HepG2 (cell line): Measurements from ENCODE around the gene PIGL. TPM values are rescaled to one million over a fixed set of nuclear protein-coding genes. Genes with fewer than 3 reads are reported as not detected.

Source experiments
- ATAC-seq: fragments of 200-7000 bp; cut with Tn5 transposase; 3 replicates; pipeline ENCODE4 v1.9.1; 2020; ENCODE audit warnings: mild to moderate bottlenecking, moderate library complexity
- BruUV-seq: library from RNA; stranded (reverse); fragments of 400-500 nt; replicated peaks from 2 replicates; lab custom pipeline; 2021; lab: Mats Ljungman, UMichigan
- CTCF ChIA-PET: fragments of 300-600 bp; formaldehyde crosslinking; extraction: SDS; loops from one replicate; lab custom pipeline; 2021; ENCODE audit warnings: low total read pairs, inconsistent platforms, low intra/inter-chr PET ratio; lab: Yijun Ruan, JAX
- POLR2A ChIA-PET: fragments of 350-600 bp; sonication (Branson Sonifier 250); formaldehyde crosslinking; loops from one replicate; lab custom pipeline; 2020; ENCODE audit warnings: antibody characterized with exemption, inconsistent platforms; lab: Yijun Ruan, JAX
- DNase-seq: peaks from one replicate; pipeline ENCODE4 v3.0.0-alpha.2; 2015; ENCODE audit warnings: low spot score
- FAIRE-seq: peaks from 3 replicates; lab custom pipeline; 2011; peaks lifted over from hg19 to GRCh38; lab: Jason Lieb, UNC
- H2AFZ ChIP-seq: one replicate; pipeline ENCODE4 v1.6.1; 2011; ENCODE audit warnings: low read length, inconsistent platforms
- H3K27ac ChIP-seq: fragments of 300-600 bp; 3 replicates; pipeline ENCODE4 v1.8.0; 2011; ENCODE audit warnings: mixed run types, mild to moderate bottlenecking, mixed read lengths, low read length, inconsistent platforms; ENCODE audit not compliant: insufficient read depth; ENCODE audit errors: extremely low read length
- H3K27me3 ChIP-seq, 2 experiments: fragments of 200-600 bp in 1 of 2; 2 replicates in 1 of 2; 3 replicates in 1 of 2; pipeline versions ENCODE4 v1.6.0 to v1.8.0; 2011; ENCODE audit warnings: low read length in 2 of 2, mild to moderate bottlenecking in 2 of 2, moderate library complexity in 2 of 2, inconsistent platforms in 1 of 2; ENCODE audit not compliant: insufficient read depth in 2 of 2, control insufficient read depth in 1 of 2
- H3K36me3 ChIP-seq, 2 experiments: fragments of 200-600 bp in 1 of 2; replicated peaks in 1 of 2; 2 replicates in 1 of 2; 3 replicates in 1 of 2; pipeline versions ENCODE4 v1.5.1 to v1.8.0; 2011; ENCODE audit warnings: low read length in 2 of 2, inconsistent platforms in 1 of 2; ENCODE audit not compliant: insufficient read depth in 2 of 2, control insufficient read depth in 1 of 2
- H3K4me1 ChIP-seq: 2 replicates; pipeline ENCODE4 v1.5.1; 2012; ENCODE audit warnings: low read length, inconsistent platforms; ENCODE audit not compliant: insufficient read depth
- H3K4me2 ChIP-seq: 2 replicates; pipeline ENCODE4 v1.6.0; 2011; ENCODE audit warnings: low read depth, low read length, inconsistent platforms
- H3K4me3 ChIP-seq, 3 experiments: fragments of 200-600 bp in 1 of 3; sonication (generic), shearing (Covaris generic) in 1 of 3; replicated peaks in 1 of 3; 2 replicates each; pipeline ENCODE4 v1.5.1; 2011 to 2016; ENCODE audit warnings: low read length in 3 of 3, inconsistent platforms in 2 of 3, low read depth in 2 of 3, mild to moderate bottlenecking in 2 of 3, control low read depth in 1 of 3, mixed read lengths in 1 of 3; ENCODE audit not compliant: insufficient read depth in 1 of 3
- H3K79me2 ChIP-seq: one replicate; pipeline ENCODE4 v1.6.1; 2011; ENCODE audit warnings: low read length, inconsistent platforms; ENCODE audit not compliant: insufficient read depth
- H3K9ac ChIP-seq: 2 replicates; pipeline ENCODE4 v1.6.0; 2011; ENCODE audit warnings: mild to moderate bottlenecking, low read depth, low read length, inconsistent platforms; ENCODE audit not compliant: insufficient read depth
- H3K9me3 ChIP-seq: 2 replicates; pipeline ENCODE4 v1.5.1; 2012; ENCODE audit warnings: mild to moderate bottlenecking, low read length
- H4K20me1 ChIP-seq: 2 replicates; pipeline ENCODE4 v1.6.0; 2011; ENCODE audit warnings: inconsistent platforms, mild to moderate bottlenecking, low read length, moderate library complexity; ENCODE audit not compliant: insufficient read depth
- FIP1L1 ChIP-seq: fragments of 200-400 bp; formaldehyde crosslinking; IDR thresholded peaks from 2 replicates; pipeline ENCODE4 v1.6.1; 2018; ENCODE audit warnings: low read depth, mild to moderate bottlenecking, low read length, moderate library complexity, borderline replicate concordance; ENCODE audit not compliant: insufficient read depth
- FOXC1 ChIP-seq: sonication (generic); formaldehyde crosslinking; IDR thresholded peaks from 2 replicates; pipeline ENCODE4 v1.8.0; 2022; ENCODE audit warnings: mild to moderate bottlenecking, missing genetic modification reagents, borderline replicate concordance
- GABPB1 ChIP-seq: IDR thresholded peaks from 2 replicates; pipeline ENCODE4 v1.6.1; 2016; ENCODE audit warnings: mild to moderate bottlenecking, missing genetic modification reagents, moderate library complexity, missing compliant biosample characterization
- GPN1 ChIP-seq: sonication (generic); formaldehyde crosslinking; IDR thresholded peaks from 2 replicates; pipeline ENCODE4 v1.5.1; 2020; ENCODE audit warnings: missing genetic modification reagents, borderline replicate concordance
- IRX3 ChIP-seq: sonication (generic); formaldehyde crosslinking; IDR thresholded peaks from 2 replicates; pipeline ENCODE4 v1.8.1; 2023; ENCODE audit warnings: mild to moderate bottlenecking, low read depth, missing genetic modification reagents, borderline replicate concordance
- NCOA1 ChIP-seq: sonication (generic); formaldehyde crosslinking; IDR thresholded peaks from 2 replicates; pipeline ENCODE4 v1.9.0; 2021; ENCODE audit warnings: missing genetic modification reagents
- RFX1 ChIP-seq: fragments of 450-650 bp; IDR thresholded peaks from 2 replicates; pipeline ENCODE4 v1.6.1; 2017
- RNF2 ChIP-seq: fragments of 450-650 bp; conservative IDR thresholded peaks from 2 replicates; pipeline ENCODE4 v1.6.1; 2016; ENCODE audit warnings: low read depth
- SALL1 ChIP-seq: sonication (generic); formaldehyde crosslinking; IDR thresholded peaks from 2 replicates; pipeline ENCODE4 v1.8.0; 2022; ENCODE audit warnings: mild to moderate bottlenecking, missing genetic modification reagents
- SRF ChIP-seq: IDR thresholded peaks from 2 replicates; pipeline ENCODE4 v1.6.1; 2011; ENCODE audit warnings: mild to moderate bottlenecking, low read depth, low read length, moderate library complexity
- STAT5B ChIP-seq: sonication (generic); formaldehyde crosslinking; IDR thresholded peaks from 2 replicates; pipeline ENCODE4 v1.4.0; 2020; ENCODE audit warnings: missing genetic modification reagents
- THYN1 ChIP-seq: sonication (generic); formaldehyde crosslinking; IDR thresholded peaks from 2 replicates; pipeline ENCODE4 v1.8.1; 2023; ENCODE audit warnings: low read depth, mild to moderate bottlenecking, moderate library complexity, missing genetic modification reagents, borderline replicate concordance
- ZBTB21 ChIP-seq: sonication (generic); formaldehyde crosslinking; IDR thresholded peaks from 2 replicates; pipeline ENCODE4 v1.4.0; 2020; ENCODE audit warnings: missing genetic modification reagents
- ZC3H13 ChIP-seq: sonication (generic); formaldehyde crosslinking; IDR thresholded peaks from 2 replicates; pipeline ENCODE4 v1.8.1; 2023; ENCODE audit warnings: mild to moderate bottlenecking, missing genetic modification reagents, moderate library complexity
- ZNF12 ChIP-seq: sonication (generic); formaldehyde crosslinking; IDR thresholded peaks from 2 replicates; pipeline ENCODE4 v1.5.0; 2020; ENCODE audit warnings: missing genetic modification reagents
- ZNF124 ChIP-seq: sonication (generic); formaldehyde crosslinking; IDR thresholded peaks from 2 replicates; pipeline ENCODE4 v1.4.0; 2020; ENCODE audit warnings: missing genetic modification reagents
- ZNF546 ChIP-seq: sonication (generic); formaldehyde crosslinking; conservative IDR thresholded peaks from 2 replicates; pipeline ENCODE4 v1.8.1; 2023; ENCODE audit warnings: mild to moderate bottlenecking, missing genetic modification reagents
- ZSCAN22 ChIP-seq: sonication (generic); formaldehyde crosslinking; IDR thresholded peaks from 2 replicates; pipeline ENCODE4 v1.4.0; 2020; ENCODE audit warnings: mild to moderate bottlenecking, missing genetic modification reagents
- ZSCAN31 ChIP-seq: sonication (generic); formaldehyde crosslinking; IDR thresholded peaks from 2 replicates; pipeline ENCODE4 v1.5.0; 2020; ENCODE audit warnings: low read depth, mild to moderate bottlenecking, missing genetic modification reagents
- WGBS: methylation state at CpG from one replicate; pipeline ENCODE4 v1.1.6; 2017; ENCODE audit warnings: low lambda C conversion rate; 5-methylcytosine and 5-hydroxymethylcytosine counted together
- in situ Hi-C: cut with HindIII; loops from 2 replicates; pipeline ENCODE4 v1.10.0; 2017; ENCODE audit warnings: low pct_unique_long_range_greater_than_20kb; ENCODE audit not compliant: extremely low pct_ligation_motif_present
- intact Hi-C: fragments of 100-400 bp; cut with micrococcal nuclease; formaldehyde crosslinking; loops from one replicate; pipeline ENCODE4 v1.10.0; 2022; ENCODE audit not compliant: unreplicated experiment
- polyA plus RNA-seq, 8 experiments: library from polyadenylated mRNA; depleted of rRNA in 3 of 8; stranded (reverse) in 7 of 8; unstranded in 1 of 8; fragments of >200 nt; fragmentation: Illumina TruSeq in 4 of 8; extraction: Trizol in 4 of 8; gene quantifications; 2 replicates each; pipeline versions ENCODE4 v1.2.1 to v1.2.3, GENCODE V29; 2011 to 2016; ENCODE audit warnings: low read depth in 4 of 8, missing spikeins in 1 of 8, mixed read lengths in 1 of 8; ENCODE audit not compliant: insufficient read depth in 1 of 8
- total RNA-seq, 5 experiments: library from RNA; depleted of rRNA; stranded (reverse); fragments of >200 nt; fragmentation: Illumina TruSeq; extraction: Trizol; gene quantifications; 2 replicates each; pipeline ENCODE4 v1.2.3, GENCODE V29; 2016; ENCODE audit warnings: low read depth in 1 of 5
- TF ChIP-seq, protein P1 (sequence below): sonication (generic); formaldehyde crosslinking; IDR thresholded peaks from 2 replicates; pipeline ENCODE4 v1.4.0; 2020; ENCODE audit warnings: mild to moderate bottlenecking, missing genetic modification reagents
- TF ChIP-seq, protein P2 (sequence below): sonication (generic); formaldehyde crosslinking; IDR thresholded peaks from 2 replicates; pipeline ENCODE4 v1.8.0; 2022; ENCODE audit warnings: missing genetic modification reagents, low read depth, mild to moderate bottlenecking, borderline replicate concordance
- TF ChIP-seq, protein P3 (sequence below): IDR thresholded peaks from 2 replicates; pipeline ENCODE4 v1.6.1; 2016; ENCODE audit warnings: missing genetic modification reagents, missing compliant biosample characterization

The PIGL gene
- total and polyA plus RNA-seq, 2 of the 13 experiments (the other 11 are each of a cell fraction or from before 2014, with no cell fraction given) = 28.5 to 63.8 TPM

DNA sequence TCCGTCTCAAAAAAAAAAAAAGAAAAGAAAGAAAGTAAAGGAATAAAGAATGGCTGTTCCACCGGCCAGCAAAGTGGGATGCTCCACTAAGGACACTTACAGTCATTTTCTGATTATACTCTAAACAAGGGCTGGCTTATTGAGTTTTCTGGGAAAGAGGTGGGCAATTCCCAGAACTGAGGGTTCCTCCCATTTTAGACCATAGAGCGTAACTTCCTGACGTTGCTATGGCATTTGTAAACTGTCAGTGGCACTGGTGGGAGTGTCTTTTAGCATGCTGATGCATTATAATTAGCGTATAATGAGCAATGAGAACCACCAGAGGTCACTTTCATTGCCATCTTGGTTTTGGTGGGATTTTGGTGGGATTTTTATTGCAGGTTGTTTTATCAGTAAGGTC lies 58.0 kb downstream of the PIGL start:
- Histone ChIP-seq H3K9ac (no peak overlapping the region), H3K9me3 (no peaks in the 10 kb centered on the region), H3K36me3 (peaks cover 3 to 4% of the 10 kb centered on the region in 2 experiments; a peak in 3 of 5 replicates), H3K27ac (no peak overlapping the region), H3K27me3 (no peaks in the 10 kb centered on the region)
- in situ Hi-C loops = no loop called here
- intact Hi-C loops = no loop called here
- TF ChIP-seq GABPB1 (CRISPR knock-in tag) (no peak), SRF (no peak), IRX3 (no peak), RNF2 (no peak), GPN1 (CRISPR knock-in tag) (no peak), ZSCAN22 (CRISPR knock-in tag) (no peak), NCOA1 (CRISPR knock-in tag) (no peak), RFX1 (no peak), ZNF12 (CRISPR knock-in tag) (no peak)
- TF ChIP-seq, protein P1, sequence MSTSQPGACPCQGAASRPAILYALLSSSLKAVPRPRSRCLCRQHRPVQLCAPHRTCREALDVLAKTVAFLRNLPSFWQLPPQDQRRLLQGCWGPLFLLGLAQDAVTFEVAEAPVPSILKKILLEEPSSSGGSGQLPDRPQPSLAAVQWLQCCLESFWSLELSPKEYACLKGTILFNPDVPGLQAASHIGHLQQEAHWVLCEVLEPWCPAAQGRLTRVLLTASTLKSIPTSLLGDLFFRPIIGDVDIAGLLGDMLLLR (CRISPR knock-in tag) = no peak
- TF ChIP-seq, all 625 proteins: peak for 0
- WGBS = 94% methylated on average over 5 of the region's 5 CpGs
- ChIA-PET POLR2A (no interaction called here), CTCF (no interaction called here)
- DNase-seq = no peak
- Histone ChIP-seq H3K4me1 (no peaks in the 10 kb centered on the region), H4K20me1 (no peaks in the 10 kb centered on the region), H3K4me3 (no peak overlapping the region), H3K4me2 (no peak overlapping the region), H3K79me2 (no peaks in the 10 kb centered on the region), H2AFZ (no peak overlapping the region)
- no TSS peak for BruUV-seq
- FAIRE-seq = no peak
- no peak for ATAC-seq

DNA sequence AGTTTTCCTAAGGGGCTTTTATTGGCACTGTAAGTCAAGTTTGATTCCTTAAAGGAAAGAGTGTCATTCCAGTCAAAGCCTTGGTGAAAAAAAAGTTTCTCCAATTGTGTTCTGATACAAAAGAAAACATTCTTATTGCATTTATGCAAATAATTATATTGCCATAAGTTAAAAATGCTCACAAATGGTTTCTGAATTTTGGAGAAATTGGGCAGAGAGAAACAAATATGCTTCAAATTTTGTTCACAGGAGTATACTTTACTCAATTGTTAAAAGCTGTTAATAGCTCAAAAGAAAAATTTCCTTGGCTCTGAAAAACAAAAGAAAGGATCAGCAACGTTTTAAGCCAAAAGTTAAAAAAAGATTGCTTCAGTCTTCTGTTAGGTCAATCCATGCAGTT lies 60.2 kb downstream of the PIGL start:
- Histone ChIP-seq H4K20me1 (no peaks in the 10 kb centered on the region), H3K4me3 (no peak overlapping the region), H3K4me2 (no peak overlapping the region), H3K9me3 (no peaks in the 10 kb centered on the region), H3K27ac (no peak overlapping the region), H3K27me3 (no peaks in the 10 kb centered on the region), H3K36me3 (peaks cover 3 to 4% of the 10 kb centered on the region in 2 experiments; a peak in 3 of 5 replicates), H3K79me2 (no peaks in the 10 kb centered on the region), H3K9ac (no peak overlapping the region), H2AFZ (no peak overlapping the region), H3K4me1 (no peaks in the 10 kb centered on the region)
- ATAC-seq = no peak
- 97% methylated on average over 1 of the region's 1 CpG for WGBS
- no peak for DNase-seq
- ChIA-PET CTCF (no interaction called here), POLR2A (no interaction called here)
- no TSS peak for BruUV-seq
- in situ Hi-C loops = no loop called here
- FAIRE-seq = no peak
- intact Hi-C loops = no loop called here
- TF ChIP-seq THYN1 (CRISPR knock-in tag) = no peak
- TF ChIP-seq ZC3H13 (CRISPR knock-in tag) = no peak
- no peak for TF ChIP-seq SALL1 (CRISPR knock-in tag)
- TF ChIP-seq ZBTB21 = no peak
- TF ChIP-seq FOXC1 (CRISPR knock-in tag) = no peak
- no peak for TF ChIP-seq ZNF546
- TF ChIP-seq ZSCAN31 (CRISPR knock-in tag) = no peak
- TF ChIP-seq FIP1L1 = no peak
- TF ChIP-seq, protein P2, sequence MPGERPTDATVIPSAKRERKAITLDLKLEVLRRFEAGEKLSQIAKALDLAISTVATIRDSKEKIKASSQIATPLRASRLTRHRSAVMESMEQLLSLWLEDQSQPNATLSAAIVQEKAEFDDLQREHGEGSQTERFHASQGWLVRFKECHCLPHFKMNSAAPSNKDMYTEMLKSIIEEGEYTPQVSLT (CRISPR knock-in tag) = no peak
- TF ChIP-seq ZNF124 (CRISPR knock-in tag) = no peak
- TF ChIP-seq STAT5B (CRISPR knock-in tag) = no peak
- TF ChIP-seq, protein P3, sequence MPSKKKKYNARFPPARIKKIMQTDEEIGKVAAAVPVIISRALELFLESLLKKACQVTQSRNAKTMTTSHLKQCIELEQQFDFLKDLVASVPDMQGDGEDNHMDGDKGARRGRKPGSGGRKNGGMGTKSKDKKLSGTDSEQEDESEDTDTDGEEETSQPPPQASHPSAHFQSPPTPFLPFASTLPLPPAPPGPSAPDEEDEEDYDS (CRISPR knock-in tag) = no peak
